Natural killer cell (primary cell): ENCODE results near the gene COL8A1. TPM values are rescaled to one million over a fixed set of nuclear protein-coding genes. Genes with fewer than 3 reads are reported as not detected.

Experiments
- ATAC-seq, 3 donors: fragments of 150-1000 bp in 2 of 3; fragments of 200-7000 bp in 1 of 3; cut with Tn5 transposase; 1 replicate in 1 of 3; 2 replicates in 2 of 3; pipeline ENCODE4 v1.10.0; 2021; ENCODE audit warnings: mild to moderate bottlenecking in 2 of 3, moderate library complexity in 2 of 3
- DNase-seq, 2 donors: peaks; one replicate each; pipeline versions ENCODE4 v3.0.0 to v3.0.0-alpha.2; 2013 to 2021; ENCODE audit warnings: mixed read lengths in 1 of 2
- H3K27ac ChIP-seq: one replicate; pipeline ENCODE4 v1.5.1; 2013; ENCODE audit warnings: mild to moderate bottlenecking, low read length
- H3K27me3 ChIP-seq: one replicate; pipeline ENCODE4 v1.6.1; 2013; ENCODE audit warnings: low read length; ENCODE audit not compliant: control insufficient read depth, insufficient read depth
- H3K36me3 ChIP-seq: one replicate; pipeline ENCODE4 v1.6.1; 2013; ENCODE audit warnings: low read length; ENCODE audit not compliant: control insufficient read depth, insufficient read depth
- H3K4me1 ChIP-seq: one replicate; pipeline ENCODE4 v1.6.1; 2013; ENCODE audit warnings: low read length; ENCODE audit not compliant: control insufficient read depth, insufficient read depth
- H3K4me3 ChIP-seq: one replicate; pipeline ENCODE4 v1.5.1; 2013; ENCODE audit warnings: low read length
- H3K9me3 ChIP-seq: one replicate; pipeline ENCODE4 v1.6.1; 2013; ENCODE audit warnings: low read length; ENCODE audit not compliant: control insufficient read depth, insufficient read depth
- H3K27ac Mint-ChIP-seq, 2 donors: one replicate each; pipeline ENCODE4 v1.8.0; 2022; ENCODE audit warnings: mild to moderate bottlenecking in 2 of 2, mixed read lengths in 2 of 2, moderate library complexity in 1 of 2
- H3K27me3 Mint-ChIP-seq, 2 donors: one replicate each; pipeline ENCODE4 v1.8.0; 2022; ENCODE audit warnings: low read depth in 2 of 2, mixed read lengths in 2 of 2
- H3K36me3 Mint-ChIP-seq: one replicate; pipeline ENCODE4 v1.8.0; 2022; ENCODE audit warnings: mixed read lengths
- H3K4me1 Mint-ChIP-seq, 2 donors: one replicate each; pipeline ENCODE4 v1.8.0; 2022; ENCODE audit warnings: mixed read lengths in 2 of 2
- H3K4me3 Mint-ChIP-seq: one replicate; pipeline ENCODE4 v1.8.0; 2022; ENCODE audit warnings: mild to moderate bottlenecking, moderate library complexity, mixed read lengths
- H3K9me3 Mint-ChIP-seq, 2 donors: one replicate each; pipeline ENCODE4 v1.8.0; 2022; ENCODE audit warnings: mixed read lengths in 2 of 2
- WGBS: methylation state at CpG from one replicate; pipeline ENCODE4 v1.1.7; 2013; ENCODE audit warnings: missing lambda C conversion rate; ENCODE audit not compliant: insufficient coverage; 5-methylcytosine and 5-hydroxymethylcytosine counted together
- intact Hi-C: fragments of 100-400 bp; cut with micrococcal nuclease; formaldehyde crosslinking; loops from one replicate; pipeline ENCODE4 v1.14.2; 2022
- total RNA-seq, 4 donors: library from RNA; stranded (reverse); fragments of 120-200 nt in 1 of 4; gene quantifications; one replicate each; pipeline versions ENCODE4 v1.2.3 to v1.2.4, GENCODE V29; 2013 to 2022
- TF ChIP-seq, protein P1 (sequence below): fragments of 200-600 bp; IDR thresholded peaks from one replicate; pipeline ENCODE4 v1.8.0; 2022; ENCODE audit warnings: antibody characterized with exemption

Gene COL8A1
- total RNA-seq, 3 donors from 2014 or later (not counting 1 experiment from before 2014, with no cell fraction given): 0.12 to 0.23 TPM; not detected in 1

DNA sequence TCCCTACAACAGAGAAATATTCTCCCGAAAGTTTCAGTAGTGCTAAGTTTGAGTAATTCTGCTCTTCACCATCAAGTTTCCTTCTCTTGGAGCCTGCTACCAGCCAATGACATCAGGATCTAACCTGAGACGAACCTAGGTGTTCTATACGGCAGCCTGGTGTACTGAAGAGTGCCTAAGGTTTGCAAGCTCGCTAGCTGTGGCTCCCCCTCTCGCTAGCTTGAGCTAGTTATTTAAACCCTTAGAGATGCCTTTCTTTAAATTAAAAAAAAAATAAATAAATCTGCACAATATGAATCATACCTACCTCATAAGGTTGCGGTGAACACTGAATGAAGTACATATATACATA lies 1.4 kb upstream of the COL8A1 start:
- peaks cover 0 to 2% of the 10 kb centered on the region in 2 donors for H3K9me3 Mint-ChIP-seq
- H3K36me3 Mint-ChIP-seq: peaks cover 10% of the 10 kb centered on the region
- Histone ChIP-seq H3K27ac (no peak overlapping the region), H3K4me3 (no peak overlapping the region), H3K9me3 (no peaks in the 10 kb centered on the region), H3K36me3 (no peaks in the 10 kb centered on the region), H3K27me3 (peaks cover 22% of the 10 kb centered on the region), H3K4me1 (no peaks in the 10 kb centered on the region)
- H3K4me1 Mint-ChIP-seq: peaks cover 0 to 12% of the 10 kb centered on the region in 2 donors
- DNase-seq (no peak), ATAC-seq (no peak)
- TF ChIP-seq, protein P1, sequence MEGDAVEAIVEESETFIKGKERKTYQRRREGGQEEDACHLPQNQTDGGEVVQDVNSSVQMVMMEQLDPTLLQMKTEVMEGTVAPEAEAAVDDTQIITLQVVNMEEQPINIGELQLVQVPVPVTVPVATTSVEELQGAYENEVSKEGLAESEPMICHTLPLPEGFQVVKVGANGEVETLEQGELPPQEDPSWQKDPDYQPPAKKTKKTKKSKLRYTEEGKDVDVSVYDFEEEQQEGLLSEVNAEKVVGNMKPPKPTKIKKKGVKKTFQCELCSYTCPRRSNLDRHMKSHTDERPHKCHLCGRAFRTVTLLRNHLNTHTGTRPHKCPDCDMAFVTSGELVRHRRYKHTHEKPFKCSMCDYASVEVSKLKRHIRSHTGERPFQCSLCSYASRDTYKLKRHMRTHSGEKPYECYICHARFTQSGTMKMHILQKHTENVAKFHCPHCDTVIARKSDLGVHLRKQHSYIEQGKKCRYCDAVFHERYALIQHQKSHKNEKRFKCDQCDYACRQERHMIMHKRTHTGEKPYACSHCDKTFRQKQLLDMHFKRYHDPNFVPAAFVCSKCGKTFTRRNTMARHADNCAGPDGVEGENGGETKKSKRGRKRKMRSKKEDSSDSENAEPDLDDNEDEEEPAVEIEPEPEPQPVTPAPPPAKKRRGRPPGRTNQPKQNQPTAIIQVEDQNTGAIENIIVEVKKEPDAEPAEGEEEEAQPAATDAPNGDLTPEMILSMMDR: no peak
- WGBS: 17% methylated on average over 6 of the region's 6 CpGs
- peaks cover 35 to 54% of the 10 kb centered on the region in 2 donors for H3K27me3 Mint-ChIP-seq
- intact Hi-C loops: no loop called here
- no peak overlapping the region for H3K27ac Mint-ChIP-seq
- no peak overlapping the region for H3K4me3 Mint-ChIP-seq

DNA sequence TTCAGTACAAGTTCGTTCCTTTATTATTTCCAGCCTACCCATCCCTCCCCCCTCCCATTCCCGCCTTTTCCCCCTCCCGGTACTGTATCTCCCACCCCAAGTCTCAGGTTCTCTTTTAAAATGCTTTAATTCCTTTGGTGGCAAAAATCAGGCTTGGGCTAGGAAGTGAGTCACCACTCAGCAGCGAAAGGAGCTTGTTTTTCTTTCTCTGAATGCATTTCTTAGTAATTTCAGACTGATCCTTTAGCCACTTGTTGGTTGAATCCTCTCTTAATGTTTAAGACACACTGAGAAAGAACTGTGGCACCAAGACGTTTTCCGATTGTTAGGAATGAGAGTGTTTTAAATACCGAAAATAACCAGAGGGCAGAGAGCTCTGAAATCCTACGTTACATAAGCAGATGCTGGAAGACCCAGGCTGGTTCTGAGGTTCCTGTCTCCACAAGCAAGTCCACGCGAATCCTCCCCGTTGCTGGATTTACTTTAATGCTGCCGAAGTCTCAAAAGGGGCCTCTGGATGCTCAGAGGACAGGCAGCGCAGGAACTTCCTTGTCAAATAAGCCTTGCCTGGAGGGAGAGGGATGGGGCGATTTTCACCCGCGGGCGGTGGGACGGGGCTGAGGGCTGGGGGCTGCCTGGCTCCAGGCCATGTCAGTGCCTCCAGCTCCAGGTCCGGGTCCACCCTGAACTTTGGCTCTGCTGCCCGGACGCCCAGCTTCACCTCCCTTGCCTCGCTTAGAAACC lies 854 bp upstream of the COL8A1 start:
- peaks cover 0 to 12% of the 10 kb centered on the region in 2 donors for H3K4me1 Mint-ChIP-seq
- no peak for DNase-seq
- H3K9me3 ChIP-seq: no peaks in the 10 kb centered on the region
- no peak for ATAC-seq
- peaks cover 22% of the 10 kb centered on the region for H3K27me3 ChIP-seq
- no peaks in the 10 kb centered on the region for H3K36me3 ChIP-seq
- H3K27ac Mint-ChIP-seq: no peak overlapping the region
- peaks cover 35 to 54% of the 10 kb centered on the region in 2 donors for H3K27me3 Mint-ChIP-seq
- TF ChIP-seq, protein P1: no peak
- WGBS: 4% methylated on average over 22 of the region's 22 CpGs
- H3K36me3 Mint-ChIP-seq: peaks cover 10% of the 10 kb centered on the region
- H3K27ac ChIP-seq: no peak overlapping the region
- no peaks in the 10 kb centered on the region for H3K4me1 ChIP-seq
- no peaks in the 10 kb centered on the region for H3K9me3 Mint-ChIP-seq
- intact Hi-C loops: no loop called here
- no peak overlapping the region for H3K4me3 ChIP-seq
- no peak overlapping the region for H3K4me3 Mint-ChIP-seq

DNA sequence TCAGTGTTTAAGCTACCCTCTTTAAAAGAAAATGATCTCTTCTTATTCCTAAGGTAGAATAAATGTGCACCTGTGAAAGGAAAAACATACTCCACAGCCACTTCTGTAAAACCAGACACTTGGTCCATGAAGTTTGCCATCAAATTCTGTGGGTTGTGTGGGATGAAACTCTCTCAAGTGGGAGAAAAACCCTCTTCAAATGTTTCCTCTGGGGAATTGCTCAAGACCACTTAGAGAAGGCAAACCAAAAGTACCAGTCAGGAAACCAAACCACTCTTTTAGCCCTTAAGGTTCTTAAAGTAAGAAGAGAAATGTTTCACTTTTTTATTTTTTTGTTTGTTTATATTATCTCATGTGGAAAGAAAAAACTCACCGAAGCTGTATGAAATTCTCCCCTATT lies 1.2 kb downstream of the COL8A1 start:
- H3K4me1 Mint-ChIP-seq: peaks cover 0 to 12% of the 10 kb centered on the region in 2 donors
- H3K27me3 Mint-ChIP-seq: peaks cover 32 to 45% of the 10 kb centered on the region in 2 donors
- no peak overlapping the region for H3K4me3 ChIP-seq
- peaks cover 22% of the 10 kb centered on the region for H3K27me3 ChIP-seq
- intact Hi-C loops: no loop called here
- TF ChIP-seq, protein P1: no peak
- no peak overlapping the region for H3K27ac ChIP-seq
- H3K4me1 ChIP-seq: no peaks in the 10 kb centered on the region
- no peak overlapping the region for H3K4me3 Mint-ChIP-seq
- no peaks in the 10 kb centered on the region for H3K36me3 ChIP-seq
- H3K9me3 Mint-ChIP-seq: no peaks in the 10 kb centered on the region
- no peak overlapping the region for H3K27ac Mint-ChIP-seq
- H3K9me3 ChIP-seq: no peaks in the 10 kb centered on the region
- peaks cover 10% of the 10 kb centered on the region for H3K36me3 Mint-ChIP-seq
- WGBS: no CpG with 5 or more reads among the region's 1 CpG
- DNase-seq (no peak), ATAC-seq (no peak)
